GM12874 (cell line): Measurements from ENCODE around the gene RPS6KA2.

ENCODE experiments used
- CTCF ChIP-seq: IDR thresholded peaks from 2 replicates; pipeline ENCODE4 v1.5.1; 2011; ENCODE audit warnings: low read depth, mild to moderate bottlenecking, control low read depth, low read length, moderate library complexity; ENCODE audit not compliant: insufficient read depth

Gene RPS6KA2

GRCh38 chr6:166520905-166521834, 105.9 kb downstream of the RPS6KA2 start:
- TF ChIP-seq CTCF, result no peak

DNA sequence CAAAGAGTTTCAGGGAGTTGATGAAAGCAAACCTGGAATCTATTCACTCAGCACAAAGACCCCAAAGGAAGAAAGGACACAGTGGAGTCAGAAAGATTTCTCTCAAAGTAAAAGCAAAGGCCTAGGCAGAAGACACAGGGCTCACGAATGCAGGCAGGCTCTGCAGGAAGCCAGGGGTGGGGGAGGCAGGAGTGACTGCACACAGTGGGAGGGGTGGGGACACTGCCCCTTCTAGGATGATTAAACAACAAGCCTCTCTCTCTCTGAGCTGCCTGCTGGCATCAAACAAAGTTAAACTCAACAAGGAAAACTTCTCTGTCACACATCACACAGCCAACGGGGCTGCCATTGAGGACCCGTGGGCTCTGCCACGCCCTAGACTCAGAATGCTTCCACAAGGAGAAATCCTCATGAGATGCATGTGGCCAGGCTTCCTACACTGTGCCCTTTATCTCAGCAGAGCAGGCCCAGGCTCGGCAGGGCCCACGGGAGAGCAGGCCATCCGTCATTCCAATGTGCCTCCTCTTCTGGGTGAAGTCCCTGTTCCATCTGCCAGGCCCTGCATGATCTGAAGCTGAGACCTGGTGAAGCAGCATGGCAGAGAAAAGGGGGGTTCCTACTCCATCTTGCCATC, 110.7 kb downstream of the RPS6KA2 start:
- TF ChIP-seq CTCF, result no peak

DNA sequence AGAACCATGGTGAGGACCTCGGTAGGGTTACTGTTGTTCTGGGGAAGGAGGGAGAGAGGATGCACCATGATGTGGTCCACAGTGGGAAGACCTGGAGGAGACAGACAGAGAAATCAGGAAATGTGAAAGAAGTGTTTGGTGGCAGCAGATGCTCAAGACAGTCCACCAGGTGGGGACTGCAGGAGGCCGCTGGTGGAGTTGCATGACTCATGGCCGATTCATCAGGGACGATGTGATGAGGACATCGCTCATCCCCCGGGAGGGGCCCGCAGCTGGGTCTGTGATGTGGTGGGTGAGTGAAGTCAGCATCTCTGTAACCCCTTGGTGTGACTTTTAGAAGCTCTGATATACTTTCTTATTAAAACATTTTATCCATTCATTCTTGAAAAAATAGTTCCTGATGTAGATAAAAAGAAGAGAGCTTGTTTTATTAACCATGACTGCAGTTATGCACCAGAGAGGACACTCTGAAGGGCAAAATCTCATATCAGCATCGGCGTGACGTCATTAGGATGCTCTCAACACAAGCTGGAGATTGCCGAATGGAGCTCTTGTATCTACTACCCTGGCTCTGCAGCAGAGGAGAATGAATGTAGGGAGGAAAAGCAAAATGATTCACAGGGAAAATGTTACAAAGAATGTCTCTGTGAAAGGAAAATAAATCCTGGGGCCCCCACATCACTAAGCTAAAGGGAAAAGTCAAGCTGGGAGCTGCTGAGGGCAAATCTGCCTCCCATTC, 111.8 kb downstream of the RPS6KA2 start:
- TF ChIP-seq CTCF, result no peak

DNA sequence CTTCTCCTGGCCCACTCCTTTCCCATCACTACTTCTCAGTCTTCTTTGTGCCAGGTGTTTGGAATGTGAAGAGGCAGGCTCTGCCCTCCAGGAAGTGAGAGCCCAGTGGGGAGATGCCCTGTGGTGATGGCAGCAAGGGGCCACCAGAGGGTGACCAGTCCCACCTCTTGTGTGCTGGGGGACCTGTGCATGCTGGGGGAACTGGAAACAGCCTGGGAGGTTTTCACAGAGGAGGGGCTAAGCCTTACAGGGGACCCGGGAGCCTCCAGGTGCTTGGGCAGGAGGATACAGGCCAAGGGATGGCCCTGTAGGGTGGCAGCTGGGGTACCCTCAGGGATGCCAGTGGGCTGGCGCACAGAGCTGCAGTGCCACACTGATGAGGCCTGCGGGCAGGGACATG, 112.9 kb downstream of the RPS6KA2 start:
- no peak for TF ChIP-seq CTCF

- TF ChIP-seq CTCF, result no peak
Measured at GRCh38 chr6:166512567-166512966, 114.5 kb downstream of the RPS6KA2 start.

- TF ChIP-seq CTCF, result no peak
Measured at GRCh38 chr6:166511316-166511715, 115.7 kb downstream of the RPS6KA2 start.

DNA sequence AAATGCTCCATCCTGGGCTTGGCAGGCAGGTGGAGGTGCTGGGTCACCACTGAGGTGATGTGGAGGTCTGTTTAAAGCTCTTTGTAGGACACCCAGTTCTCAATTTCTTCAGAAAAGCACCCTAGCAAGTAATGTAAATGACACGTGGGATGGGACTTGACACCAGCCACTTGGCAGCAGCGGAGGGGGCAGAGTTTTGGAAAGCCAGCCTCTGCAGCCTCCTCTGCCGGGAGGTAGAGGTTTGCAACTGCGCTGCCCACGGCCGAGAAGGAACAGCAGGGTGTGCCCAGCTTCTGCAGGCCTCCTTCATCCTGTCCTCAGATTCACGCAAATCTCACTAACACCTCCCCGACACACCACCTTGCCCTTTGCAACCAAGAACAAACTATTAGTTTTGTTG, 117.9 kb downstream of the RPS6KA2 start:
- no peak for TF ChIP-seq CTCF
